Measurements from ENCODE around the gene PCYT1A.

PCYT1A gene

GRCh38 chr3:196227629-196228493 lies 59.7 kb downstream of the PCYT1A start:
- Histone ChIP-seq H4K20me1 (ENCODE audit: insufficient read depth, low read length) (no peaks in the 10 kb centered on the region), H3K9ac (ENCODE audit: low read depth, low read length) (no peak overlapping the region), H2AFZ (ENCODE audit: low read depth, low read length) (no peak overlapping the region), H3K4me1 (ENCODE audit: insufficient read depth, low read length) (no peaks in the 10 kb centered on the region), H3K79me2 (ENCODE audit: insufficient read depth, low read length) (no peaks in the 10 kb centered on the region), H3K4me2 (ENCODE audit: insufficient read depth, low read length) (no peak overlapping the region), H3K4me3 (ENCODE audit: low read depth in 1 of 2, low read length in 2 of 2) (no peak overlapping the region), H3K9me3 (ENCODE audit: insufficient read depth, low read length, severe bottlenecking) (no peaks in the 10 kb centered on the region), H3K27ac (ENCODE audit: low read length) (no peak overlapping the region), H3K27me3 (ENCODE audit: insufficient read depth, low read length, poor library complexity) (no peaks in the 10 kb centered on the region), H3K36me3 (ENCODE audit: insufficient read depth, low read length) (no peaks in the 10 kb centered on the region)
- DNase-seq (no peak), ATAC-seq (ENCODE audit: insufficient read depth, low read depth) (no peak)
- TF ChIP-seq EZH2 (IDR thresholded peaks at IDR 0.05; ENCODE audit: borderline replicate concordance, low read depth, low read length, severe bottlenecking) (no peak), CTCF (IDR thresholded peaks at IDR 0.05; ENCODE audit: borderline replicate concordance, extremely low read depth, low read length, poor library complexity, severe bottlenecking) (no peak)

GRCh38 chr3:196227121-196227561 lies 60.4 kb downstream of the PCYT1A start:
- TF ChIP-seq CTCF (IDR thresholded peaks at IDR 0.05; ENCODE audit: borderline replicate concordance, extremely low read depth, low read length, poor library complexity, severe bottlenecking) (no peak), EZH2 (IDR thresholded peaks at IDR 0.05; ENCODE audit: borderline replicate concordance, low read depth, low read length, severe bottlenecking) (no peak)
- no peak overlapping the region for H3K4me3 ChIP-seq (ENCODE audit: low read depth in 1 of 2, low read length in 2 of 2)
- no peak overlapping the region for H3K4me2 ChIP-seq (ENCODE audit: insufficient read depth, low read length)
- H3K27me3 ChIP-seq (ENCODE audit: insufficient read depth, low read length, poor library complexity), result no peaks in the 10 kb centered on the region
- no peaks in the 10 kb centered on the region for H4K20me1 ChIP-seq (ENCODE audit: insufficient read depth, low read length)
- no peaks in the 10 kb centered on the region for H3K36me3 ChIP-seq (ENCODE audit: insufficient read depth, low read length)
- no peak for ATAC-seq (ENCODE audit: insufficient read depth, low read depth)
- no peak overlapping the region for H2AFZ ChIP-seq (ENCODE audit: low read depth, low read length)
- H3K9ac ChIP-seq (ENCODE audit: low read depth, low read length), result no peak overlapping the region
- no peak for DNase-seq
- H3K4me1 ChIP-seq (ENCODE audit: insufficient read depth, low read length), result no peaks in the 10 kb centered on the region
- no peak overlapping the region for H3K27ac ChIP-seq (ENCODE audit: low read length)
- H3K9me3 ChIP-seq (ENCODE audit: insufficient read depth, low read length, severe bottlenecking), result no peaks in the 10 kb centered on the region
- H3K79me2 ChIP-seq (ENCODE audit: insufficient read depth, low read length), result no peaks in the 10 kb centered on the region

- TF ChIP-seq EZH2 (IDR thresholded peaks at IDR 0.05; ENCODE audit: borderline replicate concordance, low read depth, low read length, severe bottlenecking), result no peak
- no peak for TF ChIP-seq CTCF (IDR thresholded peaks at IDR 0.05; ENCODE audit: borderline replicate concordance, extremely low read depth, low read length, poor library complexity, severe bottlenecking)
- no peaks in the 10 kb centered on the region for H3K36me3 ChIP-seq (ENCODE audit: insufficient read depth, low read length)
- no peak overlapping the region for H3K9ac ChIP-seq (ENCODE audit: low read depth, low read length)
- DNase-seq, result no peak
- H3K27ac ChIP-seq (ENCODE audit: low read length), result no peak overlapping the region
- no peak overlapping the region for H2AFZ ChIP-seq (ENCODE audit: low read depth, low read length)
- H3K79me2 ChIP-seq (ENCODE audit: insufficient read depth, low read length), result no peaks in the 10 kb centered on the region
- H3K9me3 ChIP-seq (ENCODE audit: insufficient read depth, low read length, severe bottlenecking), result no peaks in the 10 kb centered on the region
- no peaks in the 10 kb centered on the region for H4K20me1 ChIP-seq (ENCODE audit: insufficient read depth, low read length)
- H3K27me3 ChIP-seq (ENCODE audit: insufficient read depth, low read length, poor library complexity), result no peaks in the 10 kb centered on the region
- H3K4me2 ChIP-seq (ENCODE audit: insufficient read depth, low read length), result no peak overlapping the region
- no peaks in the 10 kb centered on the region for H3K4me1 ChIP-seq (ENCODE audit: insufficient read depth, low read length)
- H3K4me3 ChIP-seq (ENCODE audit: low read depth in 1 of 2, low read length in 2 of 2), result no peak overlapping the region
- ATAC-seq (ENCODE audit: insufficient read depth, low read depth), result no peak
Observed at GRCh38 chr3:196225763-196226364, 61.7 kb downstream of the PCYT1A start.

Measured in DND-41 (cell line).